NCI-H128 (cell line): ENCODE results near the gene UTS2.

Experiments
- DNase-seq: peaks from one replicate; lab custom pipeline; 2025; ENCODE audit not compliant: unreplicated experiment; lab: John Stamatoyannopoulos, UW

Gene UTS2

DNA sequence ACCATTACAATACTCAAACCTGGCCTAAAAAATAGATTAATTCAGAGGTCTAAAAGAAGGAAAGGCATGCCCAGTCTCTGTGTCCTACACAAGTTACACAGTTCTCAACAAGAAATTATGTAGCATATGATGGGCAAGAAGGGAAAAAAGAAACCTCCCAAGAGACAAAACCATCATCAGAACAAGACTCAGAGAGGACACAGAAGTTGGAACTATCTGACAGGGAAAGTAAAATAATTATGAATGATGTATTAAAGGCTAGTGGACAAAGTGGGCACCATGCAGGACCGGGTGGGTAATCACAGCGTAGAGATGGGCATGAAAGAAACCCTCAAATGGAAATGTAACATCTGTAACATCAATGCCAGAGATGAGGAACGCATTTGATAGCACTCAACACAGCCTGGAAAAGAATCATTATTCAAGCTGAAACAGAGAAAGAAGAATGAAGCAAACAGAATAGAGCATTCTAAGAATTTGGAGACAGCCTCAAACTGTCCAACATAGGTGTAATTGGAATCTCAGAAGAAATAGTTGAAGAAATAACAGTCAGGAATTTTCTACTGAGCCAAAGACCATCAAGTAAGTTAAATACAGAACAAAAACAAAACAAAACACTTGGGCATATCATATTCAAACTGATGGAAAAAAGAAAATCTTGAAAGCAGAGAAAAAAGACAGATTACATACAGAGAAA lies 39.0 kb downstream of the UTS2 start:
- DNase-seq: no peak

DNA sequence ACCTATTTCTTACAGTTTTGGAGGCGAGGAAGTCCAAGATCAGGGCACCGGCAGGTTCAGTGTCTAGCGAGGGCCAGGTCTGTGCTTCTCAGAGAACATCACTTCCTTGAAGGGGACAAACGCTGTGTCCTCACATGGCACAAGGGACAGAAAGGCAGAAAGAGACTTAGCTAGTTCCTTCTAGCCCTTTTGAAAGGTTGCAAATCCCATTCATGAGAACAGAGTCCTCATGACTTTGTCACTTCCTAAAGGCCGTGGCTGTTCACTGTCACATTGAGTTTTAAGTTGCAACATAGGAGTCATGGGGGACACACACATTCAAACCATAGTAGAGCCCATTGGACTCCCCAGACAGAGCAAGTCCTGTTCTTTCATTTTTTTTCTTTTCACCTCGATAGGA lies 41.4 kb downstream of the UTS2 start:
- no peak for DNase-seq

DNA sequence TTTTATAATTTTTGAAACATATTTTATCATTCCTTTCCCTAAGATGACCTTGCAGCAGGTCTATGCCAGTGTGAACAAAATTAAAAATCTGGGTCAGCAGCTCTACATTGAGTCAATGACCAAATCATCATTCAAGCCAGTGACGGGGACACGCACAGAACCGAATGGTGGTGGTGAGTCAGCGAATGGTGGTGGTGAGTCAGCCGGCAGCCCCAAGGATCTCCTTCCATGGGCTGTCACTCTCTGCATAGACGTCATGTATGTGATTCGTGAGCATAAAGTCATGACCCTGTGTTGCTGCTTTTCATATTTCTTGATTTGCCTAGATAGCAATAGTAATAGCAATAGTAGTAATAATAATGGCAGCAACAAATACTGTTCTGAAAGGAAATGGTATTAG lies 42.5 kb downstream of the UTS2 start:
- no peak for DNase-seq

DNA sequence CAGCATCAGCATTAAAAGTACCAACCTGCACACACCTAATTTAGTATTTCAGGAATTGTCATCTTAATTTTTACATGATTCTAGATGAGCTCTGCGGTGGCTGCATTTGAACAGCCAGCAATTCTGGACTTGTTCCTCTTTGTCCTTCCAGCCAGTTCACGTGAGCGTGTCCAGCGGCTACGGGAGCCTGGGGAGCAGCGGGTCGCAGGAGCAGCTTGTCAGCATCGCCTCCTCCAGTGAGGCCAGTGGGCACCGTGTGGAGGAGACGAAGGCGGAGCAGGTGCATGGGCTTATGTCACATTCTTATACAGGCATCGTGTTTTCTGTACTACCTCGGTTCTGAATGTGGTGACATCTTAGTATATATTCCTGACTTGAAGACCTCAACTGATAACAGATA lies 43.1 kb downstream of the UTS2 start:
- DNase-seq: no peak

DNA sequence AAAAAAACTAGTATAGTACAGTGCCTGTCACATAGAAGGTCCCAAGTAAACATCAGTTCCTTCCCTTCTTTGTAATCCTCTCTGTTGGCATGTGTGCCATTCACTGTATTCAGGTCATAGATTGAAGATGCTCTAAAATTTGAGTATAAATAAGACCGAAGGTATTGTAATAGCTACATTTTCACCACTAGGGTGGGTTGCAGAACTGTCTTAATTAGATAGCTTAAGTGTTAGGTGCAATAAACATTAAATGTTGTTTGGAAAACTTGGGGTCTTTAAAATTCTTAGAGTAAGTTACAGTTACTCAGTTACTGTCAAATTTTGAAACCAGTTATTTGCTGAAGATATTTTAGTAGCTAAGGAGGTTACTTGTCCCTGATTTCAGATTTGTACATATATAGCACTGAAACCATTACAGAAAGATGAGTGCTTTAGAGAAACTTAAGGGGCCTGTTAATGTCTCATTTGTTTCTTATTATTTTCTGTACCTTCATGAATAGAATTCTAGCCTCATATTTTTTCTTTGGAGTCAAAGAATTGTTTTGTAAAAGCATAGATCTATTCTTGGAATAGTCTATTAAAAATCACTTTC lies 44.5 kb downstream of the UTS2 start:
- DNase-seq: no peak

DNA sequence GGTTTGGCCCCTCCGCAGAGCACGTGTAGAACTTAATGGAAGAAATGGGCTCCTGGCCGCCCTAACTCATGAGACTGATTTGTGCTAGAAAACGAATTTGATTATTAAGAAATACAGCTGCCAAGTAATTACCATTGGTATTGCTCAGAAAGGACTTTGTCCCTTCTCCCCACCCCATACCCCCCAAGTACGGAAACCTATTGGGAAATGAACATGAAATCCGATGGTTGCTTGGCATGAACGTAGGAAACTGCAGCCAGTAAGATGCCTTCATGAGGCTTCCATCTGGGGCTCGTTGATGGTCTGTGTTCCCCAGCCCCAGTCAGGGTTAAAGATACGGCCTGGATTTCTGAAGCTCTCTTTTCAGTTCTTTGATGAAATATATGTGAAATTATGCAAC lies 47.4 kb downstream of the UTS2 start:
- DNase-seq: no peak
